A549 treated with AZD9567 at 1 μM for 4 hours (cell line): ENCODE results near the gene CHORDC1. TPM values are rescaled to one million over a fixed set of nuclear protein-coding genes. Genes with fewer than 3 reads are reported as not detected.

Experiments
- total RNA-seq: library from RNA; stranded (reverse); fragments of 200-300 nt; extraction: Qiagen RNA extraction; gene quantifications from 5 replicates; pipeline ENCODE4 v1.2.3, GENCODE V29; 2022; ENCODE audit not compliant: insufficient read depth

CHORDC1 gene
- total RNA-seq, result 55.4 to 84.6 TPM (median 78.9 TPM) in 5 replicates

GRCh38 chr11:90222459-90223247, at the start of gene CHORDC1:
Gene CHORDC1, minus strand, starts transcription at chr11:90223049. Its CDS starts 95 bp downstream, at chr11:90222954.

Other genes starting within 250 kb of the CHORDC1 start
- not detected in 5 replicates for gene TRIM49C, start 191.9 kb downstream of the CHORDC1 start, total RNA-seq
- gene UBTFL1, start 137.1 kb downstream of the CHORDC1 start, total RNA-seq, result not detected in 5 replicates
- gene NAALAD2, start 88.4 kb downstream of the CHORDC1 start, total RNA-seq, result 0.02 TPM in 1 of 5 replicates, not detected in the others